Small intestine (tissue), 7 donors: ENCODE measurements around the gene TMA7. TPM values are rescaled to one million over a fixed set of nuclear protein-coding genes. Genes with fewer than 3 reads are reported as not detected.

Experiments
- DNase-seq, 2 donors: peaks; one replicate each; pipeline versions ENCODE4 v3.0.0 to v3.0.0-alpha.2; 2013
- FAIRE-seq: peaks from 2 replicates; lab custom pipeline; 2012; peaks lifted over from hg19 to GRCh38; lab: Jason Lieb, UNC
- H3K27ac ChIP-seq, 3 donors: one replicate each; pipeline ENCODE4 v1.5.1; 2013; ENCODE audit warnings: low read length in 2 of 3, mild to moderate bottlenecking in 2 of 3, control low read depth in 1 of 3, inconsistent platforms in 1 of 3, low read depth in 1 of 3, moderate library complexity in 1 of 3
- H3K27me3 ChIP-seq, 3 donors: one replicate each; pipeline ENCODE4 v1.6.1; 2013; ENCODE audit warnings: low read length in 3 of 3, inconsistent platforms in 1 of 3; ENCODE audit not compliant: control insufficient read depth in 3 of 3, insufficient read depth in 3 of 3
- H3K36me3 ChIP-seq, 3 donors: one replicate each; pipeline ENCODE4 v1.6.1; 2013; ENCODE audit warnings: low read length in 3 of 3, inconsistent platforms in 1 of 3, low read depth in 1 of 3, mild to moderate bottlenecking in 1 of 3, moderate library complexity in 1 of 3; ENCODE audit not compliant: control insufficient read depth in 3 of 3, insufficient read depth in 2 of 3
- H3K4me1 ChIP-seq, 3 donors: one replicate each; pipeline ENCODE4 v1.6.1; 2013; ENCODE audit warnings: low read length in 2 of 3, inconsistent platforms in 1 of 3, low read depth in 1 of 3, mild to moderate bottlenecking in 1 of 3, moderate library complexity in 1 of 3; ENCODE audit not compliant: control insufficient read depth in 3 of 3, insufficient read depth in 2 of 3
- H3K4me3 ChIP-seq, 3 donors: one replicate each; pipeline ENCODE4 v1.5.1; 2013; ENCODE audit warnings: low read length in 3 of 3, control low read depth in 1 of 3, inconsistent platforms in 1 of 3, low read depth in 1 of 3, mild to moderate bottlenecking in 1 of 3, moderate library complexity in 1 of 3
- H3K9me3 ChIP-seq, 2 donors: one replicate each; pipeline ENCODE4 v1.6.1; 2013; ENCODE audit warnings: low read depth in 1 of 2, low read length in 1 of 2; ENCODE audit not compliant: control insufficient read depth in 2 of 2, insufficient read depth in 1 of 2
- WGBS, 3 donors: extraction: QIAGEN DNeasy Blood & Tissue Kit; methylation state at CpG; one replicate each; pipeline ENCODE4 v1.1.7; 2013; 5-methylcytosine and 5-hydroxymethylcytosine counted together
- polyA plus RNA-seq, 4 donors: library from polyadenylated mRNA; stranded (reverse) in 3 of 4; unstranded in 1 of 4; fragments of 200-250 nt in 3 of 4; fragments of 120-200 nt in 1 of 4; gene quantifications; one replicate each; pipeline versions ENCODE4 v1.2.1 to v1.2.3, GENCODE V29; 2013
- donor health status: healthy with polysubstance abuse.
- donor health status: control.
- donor health status: control.
- donor health status: Bipolar disorder and iron deficiency.
- donor health status: healthy.

The TMA7 gene
- polyA plus RNA-seq, 4 donors = 292 to 744 (median 524) TPM

DNA sequence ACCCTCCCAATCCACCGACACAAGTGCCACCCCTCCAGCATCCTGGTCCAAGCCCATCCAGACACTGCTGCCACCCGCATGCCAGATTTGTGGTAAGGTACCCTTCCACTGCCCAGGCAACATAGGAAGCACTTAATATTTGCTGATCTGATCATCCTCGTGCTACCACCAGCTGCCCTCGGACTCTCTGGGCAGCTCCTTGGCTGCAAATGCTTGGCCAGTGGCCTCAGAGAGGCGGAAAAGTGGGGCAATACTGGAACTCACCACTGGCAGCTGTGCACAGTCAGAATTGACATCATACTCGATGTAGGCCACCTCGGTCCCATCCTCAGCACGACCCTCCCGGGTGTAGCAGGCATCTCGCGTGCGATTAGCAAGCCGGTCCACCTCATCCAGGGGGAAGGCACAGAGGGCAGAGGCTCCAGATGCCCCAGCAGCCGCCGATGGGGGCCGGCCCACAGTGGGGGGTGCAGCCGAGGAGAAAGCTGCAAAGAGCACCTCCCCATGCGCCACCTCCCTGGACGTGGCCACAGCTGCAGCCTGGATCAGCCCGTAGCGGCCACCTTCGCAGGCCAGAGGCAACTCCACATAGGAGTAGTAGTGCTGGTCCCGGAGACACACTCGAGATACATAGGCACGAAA lies 16.7 kb upstream of the TMA7 start:
- WGBS, 3 donors = 87 to 89% (median 88%) methylated on average over 24 to 25 of the region's 25 CpGs
- H3K27me3 ChIP-seq = no peaks in the 10 kb centered on the region
- no peak overlapping the region for H3K4me3 ChIP-seq
- no peaks in the 10 kb centered on the region for H3K9me3 ChIP-seq
- FAIRE-seq = no peak
- no peak overlapping the region for H3K27ac ChIP-seq
- H3K4me1 ChIP-seq = peaks cover 0 to 37% (median 7%) of the 10 kb centered on the region in 3 donors
- DNase-seq = no peak
- H3K36me3 ChIP-seq = peaks cover 2 to 80% (median 4%) of the 10 kb centered on the region in 3 donors

DNA sequence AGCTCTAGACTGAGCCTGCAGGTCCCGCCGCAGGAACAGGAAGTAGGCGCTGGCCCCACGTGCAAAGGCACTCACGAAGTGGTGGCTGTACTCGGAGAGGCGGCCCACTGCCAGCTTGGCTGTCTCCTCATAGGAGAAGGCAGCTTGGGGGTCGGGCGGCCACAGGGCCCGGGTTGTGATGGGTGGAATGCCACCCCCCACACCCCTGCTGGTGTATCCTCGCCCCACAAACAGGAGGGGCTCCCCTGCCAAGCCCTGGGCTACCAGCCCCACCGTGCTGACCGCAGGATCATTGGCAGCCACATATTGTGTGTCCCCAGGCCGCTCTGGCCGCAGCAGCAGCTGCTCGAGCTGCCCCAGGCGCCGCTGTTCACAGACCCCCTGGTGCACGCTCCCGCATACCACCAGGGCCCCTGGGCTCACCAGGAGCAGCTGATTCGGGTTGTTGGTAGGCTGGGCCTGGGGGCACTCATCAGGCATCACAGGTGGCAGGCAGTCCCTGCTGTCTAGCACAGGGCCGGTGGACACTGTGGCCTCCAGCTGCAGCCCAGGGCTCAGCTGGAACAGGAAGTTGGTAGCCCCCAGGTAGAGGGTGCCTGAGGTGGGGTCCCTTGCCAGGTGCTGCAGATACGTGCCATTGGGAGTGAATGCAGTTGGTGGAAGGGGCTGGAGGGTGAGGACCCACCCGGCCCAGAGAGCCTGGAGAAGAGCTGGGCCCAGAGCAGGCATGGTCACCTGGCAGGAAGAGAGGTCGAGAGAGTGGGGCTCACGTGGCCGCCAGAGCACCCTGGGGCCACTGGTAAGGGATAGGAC lies 16.0 kb upstream of the TMA7 start:
- no peaks in the 10 kb centered on the region for H3K27me3 ChIP-seq
- H3K36me3 ChIP-seq = peaks cover 2 to 73% (median 3%) of the 10 kb centered on the region in 3 donors
- no peak overlapping the region for H3K4me3 ChIP-seq
- H3K9me3 ChIP-seq = no peaks in the 10 kb centered on the region
- no peak overlapping the region for H3K27ac ChIP-seq
- peaks cover 0 to 37% (median 7%) of the 10 kb centered on the region in 3 donors for H3K4me1 ChIP-seq
- no peak for DNase-seq
- WGBS, 3 donors = 87 to 89% (median 88%) methylated on average over 26 to 27 of the region's 27 CpGs
- FAIRE-seq = no peak

DNA sequence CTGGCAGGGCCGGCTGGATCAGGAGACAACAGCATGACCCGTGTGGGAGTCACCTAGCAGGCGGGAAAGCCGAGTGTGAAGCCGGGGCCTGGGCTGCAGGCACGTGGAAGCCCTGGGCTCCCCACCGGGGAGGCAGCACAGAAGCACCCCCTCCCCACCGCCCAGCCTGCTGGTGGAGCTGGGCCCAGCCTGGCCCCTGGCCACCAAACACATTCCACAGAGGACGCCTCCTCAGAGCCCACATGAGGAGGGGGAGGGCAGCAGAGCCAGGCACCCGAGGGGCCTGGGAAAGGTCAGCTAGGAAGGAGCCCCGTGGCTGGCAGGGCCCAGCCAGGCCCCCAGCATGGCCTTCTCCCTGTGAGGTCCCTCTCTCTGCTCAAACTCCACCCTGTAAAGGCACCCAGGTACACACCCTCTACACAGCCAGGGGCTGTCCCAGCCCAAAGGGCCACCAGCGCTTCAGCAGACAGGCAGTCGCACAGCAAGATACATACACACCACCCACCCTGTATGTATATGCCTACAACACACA lies 14.7 kb upstream of the TMA7 start:
- H3K27ac ChIP-seq = peak overlapping the region in 2 of 3 donors; percentile 1 to 2
- WGBS, 3 donors = 61 to 66% (median 65%) methylated on average over 13 of the region's 13 CpGs
- FAIRE-seq (no peak), DNase-seq (peak in 1 of 2 donors; percentile 25)
- H3K36me3 ChIP-seq = peaks cover 0 to 61% (median 0%) of the 10 kb centered on the region in 3 donors
- no peak overlapping the region for H3K4me3 ChIP-seq
- no peaks in the 10 kb centered on the region for H3K9me3 ChIP-seq
- peaks cover 0 to 40% (median 7%) of the 10 kb centered on the region in 3 donors for H3K4me1 ChIP-seq
- no peaks in the 10 kb centered on the region for H3K27me3 ChIP-seq

DNA sequence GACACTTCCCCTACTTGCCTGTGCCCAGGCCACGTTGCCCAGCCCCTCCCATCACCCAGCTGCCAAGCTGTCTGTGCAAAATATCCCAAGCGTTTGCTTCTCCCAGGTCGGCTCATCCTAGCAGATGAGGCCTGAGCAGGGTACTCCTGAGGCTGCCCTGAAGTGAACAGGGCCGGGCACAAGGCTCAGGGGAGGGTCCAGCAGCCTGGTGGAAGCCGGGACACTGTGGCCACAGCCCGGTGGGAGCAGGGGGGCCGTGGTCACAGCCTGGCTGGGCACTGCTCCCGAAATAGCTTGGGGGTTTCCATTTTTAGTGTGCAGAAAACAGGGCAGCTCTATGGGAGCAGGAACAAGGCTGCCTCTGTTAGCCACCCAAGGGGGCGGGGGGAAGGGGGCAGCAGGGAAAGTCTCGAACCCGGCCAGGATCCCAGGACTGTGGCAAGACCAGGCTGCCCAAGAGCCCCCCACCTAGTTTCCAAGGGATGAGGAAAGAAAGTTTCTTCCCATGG lies 13.6 kb upstream of the TMA7 start:
- H3K27ac ChIP-seq = peak overlapping the region in 1 of 3 donors; percentile 56
- no peaks in the 10 kb centered on the region for H3K27me3 ChIP-seq
- FAIRE-seq (no peak), DNase-seq (no peak)
- WGBS, 3 donors = 40 to 53% (median 46%) methylated on average over 11 of the region's 11 CpGs
- H3K4me1 ChIP-seq = peaks cover 0 to 51% (median 7%) of the 10 kb centered on the region in 3 donors
- H3K36me3 ChIP-seq = peaks cover 0 to 55% (median 0%) of the 10 kb centered on the region in 3 donors
- H3K9me3 ChIP-seq = no peaks in the 10 kb centered on the region
- peak overlapping the region in 1 of 3 donors; percentile 9 for H3K4me3 ChIP-seq

DNA sequence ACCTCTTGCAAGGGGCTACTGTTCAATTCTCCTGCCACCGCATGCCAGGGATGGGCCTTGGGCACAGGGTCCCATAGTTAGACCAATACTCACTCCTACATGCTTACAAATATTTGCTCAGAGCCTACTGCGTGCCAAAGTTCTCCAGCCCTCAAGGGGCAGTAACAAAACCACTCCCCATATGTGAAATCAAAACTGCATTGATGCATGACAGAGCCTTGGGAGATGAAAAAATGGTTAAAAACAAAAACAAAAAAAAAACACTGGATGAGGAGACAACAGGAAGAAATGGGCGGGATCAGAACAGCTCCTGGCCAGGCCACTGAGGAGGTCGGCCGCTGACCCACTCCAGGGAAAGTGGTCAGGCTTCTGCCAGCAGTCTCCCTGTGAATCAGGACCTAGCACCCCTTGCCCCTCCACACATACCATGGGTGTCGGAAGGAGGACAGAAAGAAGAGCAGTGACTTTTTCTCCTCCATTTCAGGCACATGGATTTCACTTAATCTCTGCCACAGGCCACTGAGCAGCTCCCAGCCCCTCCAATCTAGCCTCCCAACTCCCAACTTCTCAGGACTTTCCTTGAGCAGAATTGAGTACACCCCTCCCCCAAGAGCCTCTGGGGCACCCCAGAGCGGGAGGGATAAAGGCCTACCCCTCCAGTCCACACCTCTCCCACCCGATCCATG lies 13.0 kb upstream of the TMA7 start:
- DNase-seq (peak in 1 of 2 donors; percentile 29), FAIRE-seq (no peak)
- WGBS, 3 donors = 41 to 51% (median 47%) methylated on average over 8 of the region's 8 CpGs
- peak overlapping the region in 2 of 3 donors; percentile 56 to 98 for H3K27ac ChIP-seq
- no peaks in the 10 kb centered on the region for H3K27me3 ChIP-seq
- H3K4me1 ChIP-seq = peaks cover 0 to 58% (median 7%) of the 10 kb centered on the region in 3 donors
- peak overlapping the region in 2 of 3 donors; percentile 61 to 76 for H3K4me3 ChIP-seq
- no peaks in the 10 kb centered on the region for H3K9me3 ChIP-seq
- peaks cover 0 to 54% (median 0%) of the 10 kb centered on the region in 3 donors for H3K36me3 ChIP-seq

DNA sequence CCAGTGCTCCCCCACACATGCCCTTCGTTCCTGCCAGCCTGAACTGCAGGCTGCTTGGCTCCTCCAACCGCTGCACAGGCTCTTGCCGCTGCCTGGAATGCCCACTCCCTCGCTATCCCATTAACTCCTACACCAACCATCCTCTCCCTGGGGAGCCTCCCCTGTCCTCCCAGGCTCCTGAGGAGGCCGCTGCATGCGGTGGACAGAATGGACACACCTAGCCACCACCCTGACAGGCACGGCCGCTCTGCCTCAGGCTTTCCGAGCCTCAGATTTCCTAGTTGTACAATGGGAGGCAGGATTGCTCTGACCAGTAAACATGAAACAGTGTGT lies 12.5 kb upstream of the TMA7 start:
- Histone ChIP-seq H3K27ac (peak overlapping the region in 2 of 3 donors; percentile 46 to 98), H3K27me3 (no peaks in the 10 kb centered on the region), H3K4me3 (peak overlapping the region in 2 of 3 donors; percentile 61 to 76), H3K36me3 (peaks cover 0 to 54% (median 0%) of the 10 kb centered on the region in 3 donors), H3K9me3 (no peaks in the 10 kb centered on the region), H3K4me1 (peaks cover 0 to 63% (median 7%) of the 10 kb centered on the region in 3 donors)
- FAIRE-seq (no peak), DNase-seq (peak; percentile 21 to 37)
- WGBS, 3 donors = 30 to 67% (median 36%) methylated on average over 9 of the region's 9 CpGs

DNA sequence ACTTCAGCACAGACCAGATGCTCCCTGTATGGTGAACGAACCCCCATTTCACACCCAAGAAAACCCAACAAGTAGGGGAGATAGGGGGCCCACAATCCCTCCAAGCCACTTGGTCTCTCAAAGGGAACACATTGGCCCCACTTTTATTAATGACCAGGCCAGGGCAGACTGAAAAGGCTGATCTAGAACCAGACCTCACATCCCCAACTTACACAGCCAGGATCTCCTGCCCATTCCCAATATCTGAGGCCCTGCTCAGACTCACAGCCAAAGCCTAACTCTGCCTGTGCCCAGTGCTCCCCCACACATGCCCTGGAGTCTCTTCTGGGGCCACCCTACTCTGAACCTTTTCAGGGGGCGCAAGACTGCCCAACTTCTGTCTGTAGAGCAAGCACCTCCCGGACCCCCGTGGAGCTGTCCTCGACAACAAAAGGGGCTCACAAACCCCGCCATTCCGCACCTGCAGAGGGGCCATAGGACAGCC lies 11.9 kb upstream of the TMA7 start:
- Histone ChIP-seq H3K27me3 (no peaks in the 10 kb centered on the region), H3K4me3 (peak overlapping the region; percentile 61 to 76 (median 66)), H3K27ac (peak overlapping the region; percentile 91 to 98 (median 93)), H3K9me3 (no peaks in the 10 kb centered on the region), H3K4me1 (peaks cover under 1 to 68% (median 9%) of the 10 kb centered on the region in 3 donors), H3K36me3 (peaks cover 0 to 54% (median under 1%) of the 10 kb centered on the region in 3 donors)
- FAIRE-seq (no peak), DNase-seq (peak in 1 of 2 donors; percentile 14)
- 9 to 53% (median 27%) methylated on average over 7 of the region's 7 CpGs for WGBS, 3 donors
